ENCODE results near the gene CYBRD1.

Gene CYBRD1

GRCh38 chr2:171553858-171554257 is 31.6 kb downstream of the CYBRD1 start:
- DNase-seq (ENCODE audit: low read depth): no peak

DNA sequence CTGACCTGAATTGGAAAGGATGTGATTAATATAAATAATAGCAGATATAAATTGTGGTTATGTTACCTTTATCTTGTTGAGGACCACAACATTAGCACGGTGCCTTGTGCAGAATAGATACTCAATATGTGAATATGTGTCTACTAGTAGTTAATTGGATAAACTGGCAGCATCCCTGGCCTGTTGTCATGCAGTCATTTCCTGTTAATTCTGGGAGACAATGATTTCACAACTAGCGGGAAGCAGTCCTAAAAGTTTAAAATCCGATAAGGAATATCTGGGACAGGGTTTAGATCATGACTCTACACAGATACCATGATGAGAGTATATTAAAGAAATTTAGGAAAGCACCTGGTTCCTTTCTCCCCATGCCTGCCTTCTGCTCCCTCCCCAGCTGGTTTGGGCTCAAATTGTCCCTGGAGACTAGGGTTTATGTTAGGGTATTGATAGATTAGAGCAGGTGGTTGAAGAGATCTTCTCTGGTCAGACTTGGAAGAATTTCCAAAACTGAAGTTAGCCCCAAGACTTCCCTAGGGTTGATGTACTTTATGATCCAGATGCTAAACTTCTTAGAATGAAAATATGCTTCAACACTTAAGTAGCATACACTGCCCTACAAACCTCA is 32.8 kb downstream of the CYBRD1 start:
- DNase-seq (ENCODE audit: low read depth): no peak

DNA sequence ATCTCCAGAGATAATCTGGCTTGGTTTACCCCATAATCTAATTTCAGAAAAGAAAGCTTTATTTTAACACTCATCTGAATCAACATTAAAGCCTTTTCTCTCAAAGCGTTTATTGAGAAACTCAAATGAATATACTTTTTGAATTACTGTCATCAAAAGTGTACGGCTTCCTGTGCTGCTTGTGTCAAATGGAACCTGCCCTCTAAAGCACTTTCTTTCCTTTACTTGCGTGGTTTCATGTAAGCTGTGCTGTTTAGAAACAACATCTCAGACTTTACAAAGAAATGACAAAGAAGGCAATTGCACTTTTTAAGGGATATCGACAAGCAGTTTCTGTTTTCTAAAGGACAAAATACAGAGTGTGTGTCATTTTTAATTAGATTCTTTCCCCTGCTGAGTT is 35.1 kb downstream of the CYBRD1 start:
- no peak for DNase-seq (ENCODE audit: low read depth)

- DNase-seq (ENCODE audit: low read depth): no peak
Measured at GRCh38 chr2:171563301-171563700, 41.0 kb downstream of the CYBRD1 start.

- no peak for DNase-seq (ENCODE audit: low read depth)
Measured at GRCh38 chr2:171564463-171564862, 42.2 kb downstream of the CYBRD1 start.

- no peak for DNase-seq (ENCODE audit: low read depth)
Measured at GRCh38 chr2:171566057-171566456, 43.8 kb downstream of the CYBRD1 start.

DNA sequence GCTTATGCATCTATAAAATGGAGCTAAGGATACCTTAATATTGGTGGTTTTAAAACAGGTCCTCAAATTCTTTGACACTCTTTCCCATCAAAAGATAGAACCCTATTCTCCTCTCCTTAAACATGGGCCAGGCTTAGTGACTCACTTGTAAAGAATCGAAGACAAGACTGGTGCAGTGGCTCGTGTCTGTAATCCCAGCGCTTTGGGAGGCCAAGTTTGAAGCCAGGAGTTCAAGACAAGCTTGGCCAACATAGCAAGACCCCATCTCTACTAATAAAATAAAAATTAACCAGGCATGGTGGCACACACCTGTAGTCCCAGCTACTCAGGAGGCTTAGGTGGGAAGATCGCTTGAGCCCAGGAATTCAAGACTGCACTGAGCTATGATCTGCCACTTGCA is 44.5 kb downstream of the CYBRD1 start:
- no peak for DNase-seq (ENCODE audit: low read depth)

GRCh38 chr2:171568089-171568488 is 45.8 kb downstream of the CYBRD1 start:
- DNase-seq (ENCODE audit: low read depth): no peak

- no peak for DNase-seq (ENCODE audit: low read depth)
Measured at GRCh38 chr2:171571721-171572120, 49.4 kb downstream of the CYBRD1 start.

DNA sequence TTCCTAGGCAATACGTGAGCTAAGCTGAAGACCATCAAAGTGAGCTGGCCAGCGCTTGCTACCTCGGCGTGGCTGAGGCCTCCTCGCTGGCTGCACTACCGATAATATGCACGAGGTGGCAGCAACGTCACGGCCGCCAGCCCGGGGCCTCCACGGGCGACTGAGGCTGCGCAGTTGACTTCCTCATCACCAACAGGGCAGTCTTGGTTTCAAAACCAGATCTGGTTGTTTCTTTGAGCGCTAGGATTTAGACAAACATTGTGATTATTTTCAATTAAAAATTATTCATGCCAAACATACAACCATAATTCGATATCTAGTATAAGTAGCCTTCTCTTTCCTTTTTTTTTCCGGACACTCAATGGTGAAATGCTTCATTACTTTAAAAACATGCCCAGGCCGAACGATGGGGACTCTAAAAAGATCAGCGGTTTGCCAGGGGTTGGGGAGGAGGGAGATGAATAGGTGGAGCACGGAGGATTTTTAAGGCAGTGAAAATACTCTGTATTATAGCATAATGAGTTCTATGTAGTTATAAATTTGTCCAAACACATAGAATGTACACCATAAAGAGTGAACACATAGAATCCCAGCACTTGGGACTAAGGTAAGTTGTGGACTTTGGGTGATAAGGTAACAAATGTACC is 52.0 kb downstream of the CYBRD1 start:
- DNase-seq (ENCODE audit: low read depth): peak; percentile 63

- no peak for DNase-seq (ENCODE audit: low read depth)
Measured at GRCh38 chr2:171575606-171576005, 53.3 kb downstream of the CYBRD1 start.

DNA sequence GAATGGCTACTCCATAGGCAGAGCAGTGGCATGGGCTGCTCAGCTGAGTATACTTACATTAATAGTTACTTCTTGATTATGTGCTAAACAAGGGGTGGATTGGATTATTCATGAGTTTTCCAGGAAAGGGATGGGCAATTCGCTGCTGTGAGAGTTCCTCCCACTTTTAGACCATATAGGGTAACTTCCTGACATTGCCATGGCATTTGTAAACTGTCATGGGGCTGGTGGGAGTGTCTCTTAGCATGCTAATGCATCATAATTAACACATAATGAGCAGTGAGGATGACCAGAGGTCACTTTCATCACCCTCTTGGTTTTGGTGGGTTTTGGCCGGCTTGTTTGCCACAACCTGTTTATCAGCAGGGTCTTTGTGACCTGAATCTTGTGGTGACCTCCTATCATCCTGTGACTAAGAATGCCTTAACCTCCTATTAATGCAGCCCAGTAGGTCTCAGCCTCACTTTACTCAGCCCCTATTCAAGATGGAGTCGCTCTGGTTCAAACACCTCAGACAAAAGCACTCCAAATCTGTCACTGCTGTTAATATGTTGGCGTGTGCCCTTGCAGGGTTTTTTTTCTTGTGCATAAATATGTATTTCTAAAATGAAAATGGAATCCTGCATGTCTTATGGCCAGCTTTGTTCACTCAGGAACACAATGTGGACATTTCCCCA is 56.0 kb downstream of the CYBRD1 start:
- DNase-seq (ENCODE audit: low read depth): no peak

GRCh38 chr2:171579481-171579880 is 57.2 kb downstream of the CYBRD1 start:
- DNase-seq (ENCODE audit: low read depth): no peak

- no peak for DNase-seq (ENCODE audit: low read depth)
Measured at GRCh38 chr2:171583566-171583965, 61.3 kb downstream of the CYBRD1 start.

DNA sequence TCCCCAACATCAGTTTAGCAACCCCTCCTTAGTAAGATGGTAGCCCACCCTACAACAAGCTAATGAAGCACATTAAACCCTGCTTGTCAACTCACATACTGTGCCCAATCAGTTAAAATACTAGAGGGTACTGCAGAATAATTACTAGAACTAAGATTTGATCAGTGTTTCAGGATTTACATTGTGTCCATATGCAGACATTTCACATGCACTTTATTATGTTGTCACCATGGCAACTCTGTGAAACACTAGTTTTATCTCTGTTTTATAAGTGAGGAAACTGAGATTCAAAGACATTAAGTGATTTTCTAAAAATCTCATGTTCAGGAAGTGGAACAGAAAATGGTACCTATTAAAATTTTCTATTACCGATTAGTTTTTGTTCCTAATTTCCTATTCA is 61.7 kb downstream of the CYBRD1 start:
- DNase-seq (ENCODE audit: low read depth): no peak

DNA sequence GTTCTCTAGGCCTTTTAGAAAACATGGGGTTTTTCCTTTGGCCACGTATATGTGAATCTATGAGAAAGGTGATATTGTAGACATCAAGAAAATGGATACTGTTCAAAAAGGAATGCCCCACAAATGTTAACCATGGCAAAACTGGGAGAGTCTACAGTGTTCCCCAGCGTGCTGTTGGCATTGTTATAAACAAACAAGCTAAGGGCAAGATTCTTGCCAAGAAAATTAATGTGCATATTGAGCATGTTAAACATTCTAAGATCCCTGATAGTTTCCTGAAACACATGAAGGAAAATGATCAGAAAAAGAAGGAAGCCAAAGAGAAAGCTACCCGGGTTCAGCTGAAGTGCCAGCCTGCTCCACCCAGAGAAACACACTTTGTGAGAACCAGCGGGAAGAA is 64.9 kb downstream of the CYBRD1 start:
- DNase-seq (ENCODE audit: low read depth): no peak

DNA sequence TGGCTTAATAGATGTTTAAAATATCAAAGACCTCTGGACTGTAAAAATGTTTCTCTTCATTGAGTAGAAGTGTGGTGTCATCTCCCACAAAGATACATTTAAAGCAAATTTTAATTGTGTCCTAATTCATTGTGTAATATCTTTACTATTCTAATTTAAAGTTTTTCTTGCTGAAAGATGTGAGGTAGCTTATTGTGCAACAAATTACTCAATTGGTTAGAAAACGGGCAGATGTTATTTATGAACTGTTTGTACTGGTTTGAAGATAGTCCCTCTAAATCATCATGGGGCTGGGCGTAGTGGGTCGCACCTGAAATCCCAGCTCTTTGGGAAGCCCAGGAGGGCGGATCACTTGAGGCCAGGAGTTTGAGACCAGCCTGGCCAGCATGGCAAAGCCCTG is 65.3 kb downstream of the CYBRD1 start:
- no peak for DNase-seq (ENCODE audit: low read depth)

GRCh38 chr2:171590116-171590515 is 67.8 kb downstream of the CYBRD1 start:
- DNase-seq (ENCODE audit: low read depth): no peak

DNA sequence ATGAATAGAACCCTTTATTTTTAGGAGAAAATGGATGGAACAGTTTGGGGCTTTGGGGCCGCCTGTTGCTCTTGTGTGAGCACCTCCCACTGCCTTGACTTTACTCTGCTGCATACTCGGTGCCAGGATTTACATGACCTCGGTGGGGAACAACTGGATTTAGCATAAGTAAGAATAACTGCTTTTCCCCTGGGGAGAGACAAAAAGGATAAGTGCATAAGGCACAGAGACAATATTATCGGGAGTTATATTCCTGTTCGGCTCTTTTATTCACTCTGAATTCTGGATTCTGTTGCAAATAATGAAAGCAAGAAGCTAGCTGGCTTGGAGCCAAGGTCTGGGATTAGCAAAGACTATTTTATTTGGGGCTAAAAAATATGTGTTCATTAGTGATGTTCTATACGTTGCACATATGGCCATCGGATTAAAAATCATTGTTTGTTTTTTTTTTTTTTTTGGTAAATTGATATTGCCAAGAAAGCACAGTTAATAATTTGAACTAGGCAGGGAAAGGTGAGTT is 69.8 kb downstream of the CYBRD1 start:
- DNase-seq (ENCODE audit: low read depth): no peak

DNA sequence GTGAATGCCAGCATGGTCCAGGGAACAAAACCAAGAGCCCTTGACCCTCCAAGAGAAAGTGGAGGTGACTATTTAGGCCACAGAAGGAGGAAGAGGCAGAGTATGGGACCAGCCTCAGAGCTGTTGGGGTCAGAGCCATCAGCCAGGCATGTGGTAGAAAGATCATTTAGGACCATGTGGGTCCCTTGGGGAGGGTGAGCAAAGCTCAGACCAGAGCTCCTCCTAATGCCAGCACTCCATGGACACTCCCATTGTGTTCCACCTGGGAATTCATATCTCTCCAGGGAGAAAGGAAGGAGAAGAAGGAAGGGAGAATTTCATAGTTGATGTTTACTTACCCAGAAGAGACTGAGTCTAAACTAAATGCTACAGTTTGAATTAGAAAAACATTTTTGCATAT is 73.2 kb downstream of the CYBRD1 start:
- no peak for DNase-seq (ENCODE audit: low read depth)

DNA sequence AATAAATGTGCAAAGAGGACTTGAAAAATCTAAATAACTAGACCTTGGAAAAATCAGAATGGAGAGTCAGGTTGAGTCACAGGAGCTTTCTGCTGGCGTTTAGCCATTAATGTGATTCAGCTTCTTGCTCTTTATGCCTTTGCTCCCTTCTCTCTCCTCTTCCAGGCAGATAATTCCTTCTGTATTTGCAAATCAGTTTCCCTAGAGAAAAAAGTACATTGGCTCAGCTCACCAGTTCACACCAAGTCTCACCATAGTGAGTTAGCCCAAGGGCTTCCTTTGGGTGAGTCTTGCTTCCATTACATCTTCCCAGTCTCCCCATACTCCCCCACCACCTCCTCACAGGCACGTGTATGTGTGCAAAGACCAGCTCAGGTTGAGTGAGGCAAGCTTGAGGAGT is 73.6 kb downstream of the CYBRD1 start:
- DNase-seq (ENCODE audit: low read depth): no peak

GRCh38 chr2:171598713-171599319 is 76.5 kb downstream of the CYBRD1 start:
- peak; percentile 4 for DNase-seq (ENCODE audit: low read depth)

- no peak for DNase-seq (ENCODE audit: low read depth)
Measured at GRCh38 chr2:171600126-171600525, 77.9 kb downstream of the CYBRD1 start.
